HG02884 (cell line): ENCODE results near the gene LRRC4B.
"Not testable (repeated sequence)": the region's sequence is repeated elsewhere in the genome, so short reads cannot be mapped to it uniquely, and the experiment has no call there.

ENCODE experiments used
- ATAC-seq: cut with Tn5 transposase; IDR thresholded peaks from one replicate; pipeline ENCODE4 v1.9.1; 2021; ENCODE audit warnings: mild to moderate bottlenecking, moderate library complexity; ENCODE audit not compliant: unreplicated experiment

Gene LRRC4B, protein sequence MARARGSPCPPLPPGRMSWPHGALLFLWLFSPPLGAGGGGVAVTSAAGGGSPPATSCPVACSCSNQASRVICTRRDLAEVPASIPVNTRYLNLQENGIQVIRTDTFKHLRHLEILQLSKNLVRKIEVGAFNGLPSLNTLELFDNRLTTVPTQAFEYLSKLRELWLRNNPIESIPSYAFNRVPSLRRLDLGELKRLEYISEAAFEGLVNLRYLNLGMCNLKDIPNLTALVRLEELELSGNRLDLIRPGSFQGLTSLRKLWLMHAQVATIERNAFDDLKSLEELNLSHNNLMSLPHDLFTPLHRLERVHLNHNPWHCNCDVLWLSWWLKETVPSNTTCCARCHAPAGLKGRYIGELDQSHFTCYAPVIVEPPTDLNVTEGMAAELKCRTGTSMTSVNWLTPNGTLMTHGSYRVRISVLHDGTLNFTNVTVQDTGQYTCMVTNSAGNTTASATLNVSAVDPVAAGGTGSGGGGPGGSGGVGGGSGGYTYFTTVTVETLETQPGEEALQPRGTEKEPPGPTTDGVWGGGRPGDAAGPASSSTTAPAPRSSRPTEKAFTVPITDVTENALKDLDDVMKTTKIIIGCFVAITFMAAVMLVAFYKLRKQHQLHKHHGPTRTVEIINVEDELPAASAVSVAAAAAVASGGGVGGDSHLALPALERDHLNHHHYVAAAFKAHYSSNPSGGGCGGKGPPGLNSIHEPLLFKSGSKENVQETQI

DNA sequence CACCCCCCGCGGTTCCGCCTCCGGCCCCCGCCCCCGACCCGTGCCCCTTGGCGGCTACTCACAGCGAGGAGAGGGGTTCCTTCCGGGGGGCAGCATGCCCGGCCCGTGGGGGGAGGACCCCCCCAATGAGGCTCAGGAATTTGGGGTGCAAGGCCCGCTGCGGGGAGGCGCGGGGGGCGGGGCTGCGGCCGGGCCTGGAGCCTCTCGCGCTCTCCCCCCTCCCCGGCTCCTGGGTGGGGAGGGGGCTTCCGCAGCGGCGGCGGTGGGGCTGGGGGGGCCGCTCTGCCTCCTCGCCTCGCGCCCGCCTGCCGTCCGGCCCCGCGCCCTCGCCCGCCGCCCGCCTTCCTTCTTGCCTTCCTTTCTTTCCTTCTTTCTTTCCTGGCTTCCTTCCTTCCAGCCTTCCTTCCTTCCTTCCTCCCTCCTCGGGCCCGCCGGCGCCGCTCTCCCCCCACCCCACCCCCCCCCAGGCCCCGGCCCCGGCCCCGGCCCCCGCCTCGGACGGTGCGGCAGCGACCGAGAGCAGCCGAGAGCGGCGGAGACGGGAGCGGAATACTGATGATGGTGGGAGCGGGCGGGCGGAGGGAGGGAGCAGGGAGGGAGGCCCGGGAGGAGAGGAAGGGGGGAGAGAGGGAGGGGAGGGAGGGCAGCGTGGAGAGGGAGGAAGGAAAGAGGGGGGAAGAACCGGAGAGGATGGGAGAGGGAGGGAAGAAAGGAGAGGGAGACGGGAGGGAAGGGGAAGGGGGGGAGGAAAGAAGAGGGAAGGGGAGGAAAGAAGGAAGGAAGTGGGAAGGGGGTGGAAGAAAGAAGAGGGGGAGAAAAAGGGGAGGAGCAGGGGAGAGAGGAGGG is at the start of gene LRRC4B:
LRRC4B (minus strand) TSS at position 554 of the 846 bp plus-strand sequence. CDS start 19,597 bp downstream, outside the sequence.
- no peak for ATAC-seq

DNA sequence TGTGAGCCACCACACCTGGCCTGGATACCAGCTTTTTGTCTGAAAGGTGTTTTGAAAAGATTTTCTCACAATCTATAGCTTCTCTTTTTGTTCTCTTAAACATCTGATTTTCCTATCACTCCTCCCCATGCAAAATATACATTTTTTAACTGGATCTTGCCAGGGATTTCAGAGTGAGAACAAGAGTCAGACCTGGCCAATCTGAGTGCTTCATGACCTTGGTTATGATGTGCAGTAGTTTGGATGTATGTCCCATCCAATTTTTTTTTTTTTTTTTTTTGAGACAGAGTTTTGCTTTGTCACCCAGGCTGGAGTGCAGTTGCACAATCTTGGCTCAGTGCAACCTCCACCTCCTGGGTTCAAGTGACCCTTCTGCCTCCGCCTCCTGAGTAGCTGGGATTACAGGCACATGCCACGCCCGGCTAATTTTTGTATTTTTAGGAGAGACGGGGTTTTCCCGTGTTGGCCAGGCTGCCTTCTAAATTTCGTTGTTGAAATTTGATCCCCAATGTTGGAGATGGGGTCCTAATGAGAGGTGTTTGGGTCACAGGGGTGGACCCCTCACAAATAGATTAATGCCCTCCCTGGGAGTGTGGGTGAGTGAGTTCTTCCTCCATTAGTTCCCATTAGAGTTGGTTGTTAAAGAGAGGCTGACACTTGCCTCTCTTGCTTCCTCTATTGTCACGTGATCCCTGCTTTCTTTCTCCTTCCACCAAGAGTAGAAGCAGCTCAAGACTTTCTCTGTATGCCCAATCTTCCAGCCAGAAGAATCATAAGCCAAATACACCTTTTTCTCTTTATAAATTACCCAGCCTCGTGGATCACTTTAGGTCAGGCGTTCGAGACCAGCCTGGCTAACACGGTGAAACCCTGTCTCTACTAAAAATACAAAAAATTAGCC is 44.5 kb upstream of the LRRC4B start:
- not testable (repeated sequence) for ATAC-seq

DNA sequence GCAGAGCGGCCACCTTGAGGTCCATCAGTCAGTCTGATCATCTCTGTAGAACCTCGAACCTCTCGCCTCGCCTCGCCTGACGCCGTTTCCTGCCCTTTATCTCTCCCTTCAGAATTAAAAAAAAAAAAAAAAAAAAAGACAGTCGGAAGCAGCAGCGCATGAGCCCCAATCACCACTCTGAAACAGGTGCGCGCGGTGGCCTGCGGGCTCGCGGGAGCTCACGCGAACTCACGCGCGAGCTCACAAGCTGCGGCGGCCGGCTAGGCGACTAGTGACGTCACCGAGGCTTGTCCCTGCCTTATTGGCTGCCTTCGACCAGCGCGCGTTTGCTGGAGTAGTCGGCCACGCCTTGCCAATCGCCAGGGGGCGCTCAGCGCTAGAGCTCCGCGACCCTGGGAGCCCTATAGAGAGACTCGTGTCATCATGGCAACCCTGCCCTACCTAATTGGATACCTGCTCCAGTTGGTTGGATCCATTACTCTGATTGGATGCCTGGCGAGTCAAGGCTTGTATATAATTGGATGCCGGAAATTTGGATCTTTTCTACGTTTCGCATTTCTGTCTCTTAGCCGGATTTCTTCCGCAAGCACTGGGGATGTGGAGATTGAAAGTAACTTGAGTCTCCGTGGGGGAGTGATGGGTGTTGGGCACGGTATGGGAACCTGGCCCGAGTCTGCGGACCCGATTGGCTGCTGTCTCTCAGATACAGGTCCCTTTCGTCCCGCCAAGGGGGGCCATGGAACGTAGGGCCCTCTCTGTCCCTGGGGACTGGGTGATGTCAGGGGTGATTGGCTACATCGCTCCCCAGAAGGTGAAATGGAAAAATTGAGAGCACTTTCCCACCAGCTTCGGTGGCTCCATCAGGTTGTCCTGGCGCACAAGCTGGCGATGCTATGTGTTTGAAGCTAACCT is 39.9 kb upstream of the LRRC4B start:
- no peak for ATAC-seq

DNA sequence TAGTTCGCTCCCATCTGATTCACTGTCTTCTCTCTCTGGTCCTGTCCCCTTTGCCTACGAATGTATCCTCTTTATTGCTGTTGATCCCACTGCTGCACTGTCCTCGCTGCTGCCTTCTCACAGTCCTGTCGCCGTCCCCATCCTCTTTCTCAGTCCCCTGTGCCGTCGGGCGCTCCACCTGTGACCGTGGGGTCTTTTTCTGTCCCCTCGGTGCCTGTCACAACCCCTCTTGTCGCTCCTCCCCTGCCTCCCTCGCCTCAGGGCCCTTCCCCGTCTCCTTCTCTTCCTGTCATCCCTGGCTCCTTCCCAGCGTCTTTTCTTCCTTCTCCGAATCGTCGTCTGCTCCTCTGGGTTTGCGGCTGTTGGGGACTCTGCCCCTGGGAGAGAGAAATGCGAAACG is 39.2 kb upstream of the LRRC4B start:
- no peak for ATAC-seq

DNA sequence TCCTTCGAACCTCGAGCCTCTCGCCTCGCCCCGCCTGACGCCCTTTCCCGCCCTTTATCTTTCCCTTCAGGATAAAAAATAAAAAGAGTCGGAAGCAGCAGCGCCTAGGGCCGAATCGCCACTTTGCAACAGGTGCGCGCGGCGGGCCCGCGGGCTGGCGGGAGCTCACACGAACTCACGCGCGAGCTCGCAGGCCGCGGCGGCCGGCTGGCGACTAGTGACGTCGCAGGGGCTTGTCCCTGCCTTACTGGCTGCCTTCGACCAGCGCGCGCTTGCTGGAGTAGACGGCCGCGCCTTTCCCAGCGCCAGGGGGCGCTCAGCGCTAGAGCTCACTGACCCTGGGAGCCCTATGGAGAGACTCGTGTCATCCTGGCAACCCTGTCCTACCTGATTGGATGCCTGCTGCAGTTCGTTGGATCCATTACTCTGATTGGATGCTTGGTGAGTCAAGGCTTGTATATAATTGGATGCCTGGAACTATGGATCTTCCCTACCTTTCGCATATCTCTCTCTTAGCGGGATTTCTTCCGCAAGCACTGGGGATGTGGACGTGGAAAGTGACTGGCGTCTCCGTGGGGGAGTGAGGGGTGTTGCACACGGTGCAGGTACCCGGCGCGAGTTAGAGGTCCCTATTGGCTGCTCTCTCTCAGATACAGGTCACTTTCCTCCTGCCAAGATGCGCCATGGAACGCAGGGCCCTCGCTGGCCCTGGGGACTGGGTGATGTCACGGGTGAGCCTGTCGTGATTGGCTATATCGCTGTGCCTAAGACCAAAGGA is 38.0 kb upstream of the LRRC4B start:
- ATAC-seq = not testable (repeated sequence)

DNA sequence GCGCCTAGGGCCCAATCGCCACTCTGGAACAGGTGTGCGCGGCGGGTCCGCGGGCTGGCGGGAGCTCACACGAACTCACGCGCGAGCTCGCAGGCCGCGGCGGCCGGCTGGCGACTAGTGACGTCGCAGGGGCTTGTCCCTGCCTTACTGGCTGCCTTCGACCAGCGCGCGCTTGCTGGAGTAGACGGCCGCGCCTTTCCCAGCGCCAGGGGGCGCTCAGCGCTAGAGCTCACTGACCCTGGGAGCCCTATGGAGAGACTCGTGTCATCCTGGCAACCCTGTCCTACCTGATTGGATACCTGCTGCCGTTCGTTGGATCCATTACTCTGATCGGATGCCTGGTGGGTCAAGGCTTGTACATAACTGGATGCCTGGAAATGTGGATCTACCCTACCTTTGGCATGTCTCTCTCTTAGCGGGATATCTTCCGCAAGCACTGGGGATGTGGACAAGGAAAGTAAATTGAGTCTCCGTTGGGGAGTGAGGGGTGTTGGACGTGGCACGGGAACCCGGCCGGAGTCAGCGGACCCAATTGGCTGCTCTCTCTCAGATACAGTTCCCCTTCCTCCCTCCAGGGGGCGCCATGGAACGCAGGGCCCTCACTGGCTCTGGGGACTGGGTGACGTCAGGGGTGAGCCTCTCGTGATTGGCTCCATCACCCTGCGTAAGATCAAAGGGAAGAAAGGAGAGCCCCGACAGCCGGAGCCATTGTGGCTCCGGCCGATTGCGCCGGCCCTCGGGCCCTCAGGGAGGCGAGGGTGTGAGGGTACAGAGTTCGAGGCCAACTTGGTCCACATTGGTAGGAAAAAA is 36.2 kb upstream of the LRRC4B start:
- ATAC-seq = not testable (repeated sequence)

DNA sequence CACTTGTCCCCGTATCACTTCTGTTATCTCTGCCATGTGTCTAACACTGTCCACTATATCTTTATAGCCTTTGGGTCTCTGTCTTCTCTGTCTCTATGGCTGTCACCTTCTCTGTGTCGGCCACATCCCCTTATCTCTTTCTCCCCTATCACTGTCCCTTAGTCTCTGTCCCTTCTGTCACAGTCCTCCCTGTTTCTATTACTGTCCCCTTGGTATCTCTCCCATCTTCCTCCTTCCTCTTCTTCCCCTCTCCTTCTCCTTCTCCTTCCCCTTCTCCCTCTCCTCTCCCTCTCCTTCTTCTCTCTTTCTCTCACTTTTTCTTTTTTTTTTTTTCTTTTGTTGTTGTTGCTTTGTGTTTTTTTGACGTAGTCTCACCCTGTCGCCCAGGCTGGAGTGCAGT is 34.7 kb upstream of the LRRC4B start:
- no peak for ATAC-seq

DNA sequence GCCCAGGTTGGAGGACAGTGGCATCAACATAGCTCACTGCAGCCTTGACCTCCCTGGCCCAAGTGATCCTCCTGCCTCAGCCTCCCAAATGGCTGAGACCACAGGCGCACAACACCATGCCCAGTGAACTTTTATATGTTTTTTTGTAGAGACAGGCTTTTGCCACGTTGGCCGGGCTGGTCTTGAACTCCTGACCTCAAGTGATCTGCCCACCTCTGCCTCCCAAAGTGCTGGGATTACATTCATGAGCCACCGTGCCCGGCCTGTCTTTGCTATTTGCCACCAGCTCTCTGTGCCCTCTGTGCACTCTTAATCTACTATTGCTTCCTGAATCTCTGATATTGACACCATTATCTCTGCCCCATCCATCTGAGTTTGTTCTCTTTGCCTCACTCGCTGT is 34.3 kb upstream of the LRRC4B start:
- ATAC-seq = no peak

DNA sequence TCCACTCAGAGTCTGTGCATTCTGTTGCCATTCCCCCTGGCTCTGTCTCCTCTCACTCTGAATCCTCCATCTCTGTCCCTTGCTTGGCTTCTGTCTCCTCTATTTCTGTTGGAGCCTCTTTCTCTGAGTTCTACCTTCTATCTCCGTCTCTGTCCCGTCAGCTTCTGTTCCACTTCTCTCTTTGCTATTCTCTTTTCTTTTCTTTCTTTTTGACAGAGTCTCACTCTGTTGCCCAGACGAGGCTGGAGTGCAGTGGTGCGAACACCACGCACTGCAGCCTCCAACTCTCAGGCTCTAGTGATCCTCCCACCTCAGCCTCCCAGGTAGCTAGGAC is 33.8 kb upstream of the LRRC4B start:
- ATAC-seq = no peak

DNA sequence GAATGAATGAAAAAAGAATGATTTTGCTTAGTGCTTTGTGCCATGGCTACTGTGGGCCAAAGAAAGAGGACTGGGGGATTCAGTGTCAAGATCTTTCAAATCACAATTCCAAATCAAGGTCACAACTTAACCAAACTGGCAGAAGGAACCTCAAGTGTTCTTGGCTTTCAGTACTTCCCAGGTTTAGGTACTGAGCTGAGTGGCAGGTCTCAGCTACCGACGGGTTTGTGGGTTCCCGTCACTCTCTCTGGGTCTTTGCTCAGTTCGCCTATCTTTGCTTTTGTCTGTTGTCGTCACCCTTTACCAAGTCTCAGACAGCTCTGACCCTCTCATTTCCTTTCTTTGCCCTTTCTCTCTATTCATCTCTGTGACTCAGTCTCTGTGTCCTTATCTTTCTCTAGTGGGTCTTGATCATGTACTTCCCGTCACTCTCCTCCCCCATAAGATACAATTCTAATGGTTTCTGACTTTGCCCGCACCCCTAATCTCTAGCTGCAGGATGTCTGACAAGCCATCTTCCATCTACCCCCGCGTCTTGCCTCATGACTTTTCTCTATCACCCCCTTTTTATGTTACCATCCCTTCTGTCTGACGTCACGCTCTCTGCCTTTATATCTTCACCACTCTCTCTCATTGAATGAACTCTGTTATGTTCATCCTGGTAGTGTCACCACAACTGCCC is 33.3 kb upstream of the LRRC4B start:
- ATAC-seq = no peak

DNA sequence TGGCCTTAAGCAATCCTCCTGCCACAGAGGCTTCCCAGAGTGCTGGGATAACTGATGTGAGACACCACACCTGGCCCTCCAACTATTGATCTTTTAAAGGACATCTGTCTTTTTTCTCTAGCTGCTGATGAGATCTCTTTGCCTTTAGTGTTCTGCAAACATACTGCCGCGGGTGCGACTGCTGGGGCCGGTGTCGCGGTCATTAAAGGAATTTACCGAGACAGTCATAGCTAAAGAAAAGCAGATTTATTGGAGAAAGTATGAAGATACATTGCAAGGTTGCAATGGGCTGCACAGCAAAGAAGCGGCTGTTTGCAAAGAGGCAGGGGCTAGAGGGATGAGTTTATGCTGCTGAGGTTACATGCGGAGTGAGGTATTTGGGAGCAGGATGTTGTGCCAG is 31.2 kb upstream of the LRRC4B start:
- no peak for ATAC-seq

DNA sequence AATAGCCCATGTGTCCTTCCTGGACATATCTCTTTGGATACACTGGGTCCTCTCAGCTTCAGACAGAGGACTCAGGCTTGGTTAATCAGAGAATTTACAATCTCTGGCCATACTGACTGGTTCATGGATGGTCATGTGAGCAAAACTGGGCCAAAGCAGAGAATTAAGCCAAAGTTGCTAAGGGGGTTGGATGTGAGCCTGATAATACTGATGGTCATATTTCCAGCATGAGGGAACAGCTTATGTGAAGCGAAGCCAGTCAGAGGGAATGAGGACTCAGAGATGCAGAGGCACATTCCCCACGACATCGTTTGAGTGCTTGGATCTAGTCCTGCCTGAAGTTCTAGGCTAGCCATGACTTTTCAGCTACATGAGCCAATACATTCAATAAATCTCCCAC is 22.0 kb upstream of the LRRC4B start:
- no peak for ATAC-seq

DNA sequence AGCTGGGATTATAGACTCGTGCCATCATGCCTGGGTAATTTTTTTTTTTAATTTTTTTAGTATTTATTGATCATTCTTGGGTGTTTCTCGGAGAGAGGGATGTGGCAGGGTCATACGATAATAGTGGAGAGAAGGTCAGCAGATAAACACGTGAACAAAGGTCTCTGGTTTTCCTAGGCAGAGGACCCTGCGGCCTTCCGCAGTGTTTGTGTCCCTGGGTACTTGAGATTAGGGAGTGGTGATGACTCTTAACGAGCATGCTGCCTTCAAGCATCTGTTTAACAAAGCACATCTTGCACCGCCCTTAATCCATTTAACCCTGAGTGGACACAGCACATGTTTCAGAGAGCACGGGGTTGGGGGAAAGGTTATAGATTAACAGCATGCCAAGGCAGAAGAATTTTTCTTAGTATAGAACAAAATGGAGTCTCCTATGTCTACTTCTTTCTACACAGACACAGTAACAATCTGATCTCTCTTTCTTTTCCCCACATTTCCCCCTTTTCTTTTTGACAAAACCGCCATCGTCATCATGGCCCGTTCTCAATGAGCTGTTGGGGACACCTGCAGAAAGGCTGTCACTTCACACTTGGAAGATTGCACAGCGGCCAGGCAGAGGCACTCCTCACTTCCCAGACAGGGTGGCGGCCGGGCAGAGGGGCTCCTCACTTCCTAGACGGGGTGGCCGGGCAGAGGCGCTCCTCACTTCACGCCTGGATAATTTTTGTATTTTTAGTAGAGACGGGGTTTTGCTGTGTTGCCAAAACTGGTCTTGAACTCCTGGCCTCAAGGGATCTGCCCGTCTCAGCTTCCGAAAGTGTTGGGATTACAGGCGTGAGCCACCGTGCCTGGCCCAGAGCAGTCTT is 13.8 kb upstream of the LRRC4B start:
- not testable (repeated sequence) for ATAC-seq

DNA sequence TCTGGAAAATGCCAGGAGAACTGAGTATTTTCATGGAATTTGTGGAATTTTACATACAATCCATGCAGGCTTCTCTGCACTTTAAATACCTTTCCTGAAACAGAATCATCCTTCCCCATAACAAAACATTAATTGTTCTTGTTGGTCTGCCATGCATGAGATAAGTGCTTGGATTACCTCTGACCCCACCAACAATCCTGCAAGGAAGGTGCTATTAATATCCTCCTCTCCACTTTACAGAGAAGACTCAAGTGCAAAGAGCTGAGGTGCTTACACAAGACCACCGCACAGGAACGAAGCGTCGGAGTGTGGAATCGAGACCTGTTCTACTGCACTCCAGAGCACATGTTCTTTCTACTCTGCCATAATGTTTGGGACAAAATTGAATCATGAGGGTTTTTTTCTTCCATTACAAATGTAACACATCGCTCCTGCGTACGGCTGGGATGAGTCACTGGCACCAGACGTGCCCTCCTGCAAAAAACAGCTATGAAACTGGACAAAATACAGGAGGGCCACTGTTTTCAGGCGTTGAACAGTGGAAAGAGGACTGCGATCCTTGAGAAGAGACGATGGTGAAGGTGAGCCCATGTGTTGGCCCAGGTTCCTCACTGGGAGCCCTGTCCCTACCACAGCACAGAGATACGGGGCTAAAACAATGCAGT is 12.9 kb upstream of the LRRC4B start:
- no peak for ATAC-seq

DNA sequence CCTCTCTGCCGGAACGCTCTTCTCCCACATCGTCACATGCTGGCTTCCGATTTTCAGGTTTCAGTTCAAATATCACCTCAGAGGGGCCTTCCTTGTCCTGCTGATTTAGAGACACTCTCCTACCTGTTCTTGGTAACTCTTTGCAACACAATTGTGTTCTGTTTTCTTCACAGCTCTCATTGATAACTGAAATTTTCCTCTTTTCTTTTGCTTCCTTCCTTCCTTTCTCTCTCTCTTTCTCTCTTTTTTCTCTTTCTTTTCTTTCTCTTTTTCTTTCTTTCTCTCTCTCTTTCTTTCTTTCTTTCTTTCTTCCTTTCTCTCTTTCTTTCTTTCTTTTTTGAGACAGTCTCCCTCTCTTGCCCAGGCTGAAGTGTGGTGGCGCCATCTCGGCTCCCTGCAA is 12.0 kb upstream of the LRRC4B start:
- no peak for ATAC-seq

DNA sequence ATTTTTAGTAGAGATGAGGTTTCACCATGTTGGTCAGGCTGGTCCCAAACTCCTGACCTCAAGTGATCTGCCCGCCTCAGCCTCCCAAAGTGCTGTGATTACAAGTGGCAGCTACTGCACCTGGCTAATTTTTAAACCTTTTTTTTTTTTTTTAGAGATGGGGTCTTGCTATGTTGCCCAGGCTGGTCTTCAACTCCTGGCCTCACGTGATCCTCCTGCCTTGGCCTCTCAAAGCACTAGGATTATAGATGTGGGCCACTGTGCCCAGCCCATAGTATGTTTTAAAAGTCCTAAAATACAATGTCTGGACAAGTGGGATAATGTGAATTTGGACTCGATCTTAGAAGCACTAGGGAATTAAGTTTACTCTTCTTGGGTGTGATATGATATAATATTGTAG is 8.5 kb upstream of the LRRC4B start:
- not testable (repeated sequence) for ATAC-seq
